ENCODE results near the gene KISS1. TPM values are rescaled to one million over a fixed set of nuclear protein-coding genes. Genes with fewer than 3 reads are reported as not detected.

Gene KISS1
- polyA plus RNA-seq, 1 donor (not counting 4 experiments of a cell fraction or from before 2014, with no cell fraction given), result not detected

GRCh38 chr1:204204944-204205343 lies 8.7 kb upstream of the KISS1 start:
- DNase-seq (ENCODE audit: low read depth, low spot score) (no peak), FAIRE-seq (no peak)
- Histone ChIP-seq H3K4me2 (ENCODE audit: control insufficient read depth, extremely low read depth, insufficient read depth, low read depth, low read length) (no peak overlapping the region), H3K9me3 (ENCODE audit: control insufficient read depth, low read depth, low read length) (no peaks in the 10 kb centered on the region), H3K9me1 (ENCODE audit: control insufficient read depth, extremely low read depth, insufficient read depth, low read length) (no peaks in the 10 kb centered on the region), H3K9ac (ENCODE audit: control insufficient read depth, extremely low read depth, insufficient read depth, low read length) (no peak overlapping the region), H2AFZ (ENCODE audit: control insufficient read depth, low read length) (no peak overlapping the region), H4K20me1 (ENCODE audit: control insufficient read depth, extremely low read depth, insufficient read depth, low read length) (no peaks in the 10 kb centered on the region), H3K27me3 (ENCODE audit: control insufficient read depth, extremely low read depth, insufficient read depth, low read length) (no peaks in the 10 kb centered on the region), H3K27ac (ENCODE audit: control insufficient read depth, insufficient read depth, low read length) (no peak overlapping the region), H3K4me1 (ENCODE audit: control insufficient read depth, extremely low read depth, insufficient read depth, low read length) (peaks cover 3% of the 10 kb centered on the region), H3K36me3 (ENCODE audit: control insufficient read depth in 2 of 2, extremely low read depth in 1 of 2, insufficient read depth in 2 of 2, low read length in 2 of 2) (no peaks in the 10 kb centered on the region), H3K79me2 (ENCODE audit: control insufficient read depth, insufficient read depth, low read length) (no peaks in the 10 kb centered on the region), H3K4me3 (ENCODE audit: control insufficient read depth in 2 of 3, extremely low read depth in 1 of 3, insufficient read depth in 2 of 3, low read depth in 1 of 3, low read length in 3 of 3) (no peak overlapping the region)
- dilution Hi-C loops (cut with MboI; ENCODE audit: extremely low pct_ligation_motif_present, low sequenced_read_pairs), result no loop called here
- TF ChIP-seq EZH2 (IDR thresholded peaks at IDR 0.05; ENCODE audit: low read length) (no peak), CTCF (optimal IDR thresholded peaks at IDR 0.05 in 1 of 3, IDR thresholded peaks at IDR 0.05 in 1 of 3, conservative IDR thresholded peaks at IDR 0.05 in 1 of 3; ENCODE audit: extremely low read depth in 1 of 3, insufficient read depth in 2 of 3, low read length in 3 of 3) (no peak)

GRCh38 chr1:204203206-204203767 lies 7.0 kb upstream of the KISS1 start:
- Histone ChIP-seq H3K4me3 (ENCODE audit: control insufficient read depth in 2 of 3, extremely low read depth in 1 of 3, insufficient read depth in 2 of 3, low read depth in 1 of 3, low read length in 3 of 3) (no peak overlapping the region), H3K27me3 (ENCODE audit: control insufficient read depth, extremely low read depth, insufficient read depth, low read length) (no peaks in the 10 kb centered on the region), H2AFZ (ENCODE audit: control insufficient read depth, low read length) (no peak overlapping the region), H4K20me1 (ENCODE audit: control insufficient read depth, extremely low read depth, insufficient read depth, low read length) (no peaks in the 10 kb centered on the region), H3K36me3 (ENCODE audit: control insufficient read depth in 2 of 2, extremely low read depth in 1 of 2, insufficient read depth in 2 of 2, low read length in 2 of 2) (no peaks in the 10 kb centered on the region), H3K4me1 (ENCODE audit: control insufficient read depth, extremely low read depth, insufficient read depth, low read length) (peaks cover 14% of the 10 kb centered on the region), H3K9me3 (ENCODE audit: control insufficient read depth, low read depth, low read length) (no peaks in the 10 kb centered on the region), H3K9me1 (ENCODE audit: control insufficient read depth, extremely low read depth, insufficient read depth, low read length) (no peaks in the 10 kb centered on the region), H3K27ac (ENCODE audit: control insufficient read depth, insufficient read depth, low read length) (no peak overlapping the region), H3K79me2 (ENCODE audit: control insufficient read depth, insufficient read depth, low read length) (no peaks in the 10 kb centered on the region), H3K9ac (ENCODE audit: control insufficient read depth, extremely low read depth, insufficient read depth, low read length) (no peak overlapping the region), H3K4me2 (ENCODE audit: control insufficient read depth, extremely low read depth, insufficient read depth, low read depth, low read length) (no peak overlapping the region)
- TF ChIP-seq CTCF (optimal IDR thresholded peaks at IDR 0.05 in 1 of 3, IDR thresholded peaks at IDR 0.05 in 1 of 3, conservative IDR thresholded peaks at IDR 0.05 in 1 of 3; ENCODE audit: extremely low read depth in 1 of 3, insufficient read depth in 2 of 3, low read length in 3 of 3) (no peak), EZH2 (IDR thresholded peaks at IDR 0.05; ENCODE audit: low read length) (no peak)
- FAIRE-seq, result no peak
- DNase-seq (ENCODE audit: low read depth, low spot score), result no peak
- dilution Hi-C loops (cut with MboI; ENCODE audit: extremely low pct_ligation_motif_present, low sequenced_read_pairs), result no loop called here
